HG03521 (cell line): ENCODE measurements around the gene EEF1A1.
"Not testable (repeated sequence)": the region's sequence is repeated elsewhere in the genome, so short reads cannot be mapped to it uniquely, and the experiment has no call there.

Experiments used
- ATAC-seq: cut with Tn5 transposase; IDR thresholded peaks from one replicate; pipeline ENCODE4 v1.9.1; 2021; ENCODE audit warnings: mild to moderate bottlenecking, moderate library complexity; ENCODE audit not compliant: unreplicated experiment

The EEF1A1 gene

DNA sequence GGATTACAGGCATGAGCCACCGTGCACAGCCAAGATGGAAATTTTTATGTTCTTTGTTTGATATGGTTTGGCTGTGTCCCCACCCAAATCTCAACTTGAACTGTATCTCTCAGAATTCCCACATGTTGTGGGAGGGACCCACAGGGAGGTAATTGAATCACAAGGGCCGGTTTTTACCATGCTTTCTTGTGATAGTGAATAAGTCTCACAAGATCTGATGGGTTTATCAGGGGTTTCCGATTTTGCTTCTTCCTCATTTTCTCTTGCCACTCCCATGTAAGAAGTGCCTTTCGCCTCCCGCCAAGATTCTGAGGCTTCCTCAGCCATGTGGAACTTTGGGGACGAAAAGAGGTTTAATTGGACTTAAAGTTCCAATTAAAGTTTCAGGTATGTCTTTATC is 14.6 kb downstream of the EEF1A1 start:
- no peak for ATAC-seq

DNA sequence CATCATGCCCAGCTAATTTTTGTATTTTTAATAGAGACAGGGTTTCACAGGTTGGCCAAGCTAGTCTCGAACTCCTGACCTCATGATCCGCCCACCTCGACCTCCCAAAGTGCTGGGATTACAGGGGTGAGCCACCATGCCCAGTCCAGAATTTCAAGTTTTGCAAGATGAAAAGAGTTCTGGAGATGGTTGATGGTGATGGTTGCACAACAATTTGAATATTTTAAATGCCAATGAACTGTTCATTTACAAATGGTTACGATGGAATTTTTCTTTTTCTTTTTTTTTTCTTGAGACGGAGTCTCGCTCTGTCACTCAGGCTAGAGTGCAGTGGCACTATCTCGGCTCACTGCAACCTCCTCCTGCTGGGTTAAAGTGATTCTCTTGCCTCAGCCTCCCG is 15.1 kb downstream of the EEF1A1 start:
- ATAC-seq = not testable (repeated sequence)

DNA sequence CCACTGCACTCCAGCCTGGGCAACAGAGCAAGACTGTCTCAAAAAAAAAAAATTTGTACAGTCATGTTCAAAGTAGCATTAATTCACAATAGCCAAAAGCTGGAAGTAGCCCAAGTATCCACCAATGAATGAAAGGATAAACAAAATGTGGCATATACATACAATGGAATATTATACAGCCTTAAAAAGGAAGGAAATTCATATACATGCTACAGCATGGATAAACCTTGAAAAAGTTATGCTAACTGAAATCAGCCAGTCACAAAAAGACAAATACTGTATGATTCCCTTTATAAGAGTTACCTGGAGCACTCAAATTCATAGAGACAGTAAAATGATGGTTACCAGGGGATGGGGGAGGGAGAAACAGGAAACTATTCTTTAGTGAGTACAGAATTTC is 15.7 kb downstream of the EEF1A1 start:
- ATAC-seq = no peak

DNA sequence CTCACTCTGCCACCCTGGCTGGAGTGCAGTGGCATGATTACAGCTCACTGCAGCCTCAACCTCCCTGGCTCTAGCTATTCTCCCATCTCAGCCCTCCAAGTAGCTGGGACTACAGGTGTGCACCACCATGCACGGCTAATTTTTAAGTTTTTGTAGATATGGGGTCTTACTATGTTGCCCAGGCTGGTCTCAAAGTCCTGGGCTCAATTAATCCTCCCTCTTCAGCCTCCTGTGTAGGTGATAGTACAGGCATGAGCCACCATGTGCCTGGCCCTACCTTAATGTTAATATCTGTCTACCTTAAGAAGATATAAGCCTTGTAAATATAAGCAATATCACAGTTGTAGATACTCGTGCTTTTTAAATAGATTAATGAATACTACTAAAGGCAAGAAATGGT is 16.7 kb downstream of the EEF1A1 start:
- no peak for ATAC-seq

DNA sequence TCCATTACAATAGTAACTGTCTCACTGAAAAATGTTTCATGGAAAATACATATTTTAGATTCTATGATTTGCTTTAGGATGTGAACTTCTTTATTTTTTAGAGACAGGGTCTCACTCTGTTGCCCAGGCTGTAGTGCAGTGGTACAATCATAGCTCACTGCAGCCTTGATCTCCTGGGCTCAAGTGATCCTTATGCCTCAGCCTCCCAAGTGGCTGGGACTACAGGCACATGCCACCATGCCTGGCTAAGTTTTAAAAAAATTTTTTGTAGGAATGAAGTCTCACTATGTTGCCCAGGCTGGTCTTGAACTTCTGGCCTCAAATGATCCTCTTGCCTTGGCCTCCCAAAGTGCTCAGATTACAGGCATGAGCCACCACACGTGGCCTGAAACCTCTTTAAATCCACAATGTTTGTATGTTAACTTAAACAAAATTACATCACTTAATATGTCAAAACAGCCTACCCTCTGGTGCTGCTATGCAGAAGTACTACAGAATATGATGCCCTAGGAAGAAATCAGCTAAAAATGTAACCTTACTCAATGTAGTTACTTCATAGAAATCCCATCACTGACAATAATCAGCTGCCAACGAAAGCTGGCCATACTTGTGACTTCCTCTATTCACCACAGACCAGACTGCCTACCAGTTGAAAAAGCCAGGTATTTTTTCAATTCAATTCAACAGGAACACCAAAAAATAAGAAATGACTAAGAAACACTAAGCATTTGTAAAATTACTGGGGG is 17.6 kb downstream of the EEF1A1 start:
- ATAC-seq = no peak

DNA sequence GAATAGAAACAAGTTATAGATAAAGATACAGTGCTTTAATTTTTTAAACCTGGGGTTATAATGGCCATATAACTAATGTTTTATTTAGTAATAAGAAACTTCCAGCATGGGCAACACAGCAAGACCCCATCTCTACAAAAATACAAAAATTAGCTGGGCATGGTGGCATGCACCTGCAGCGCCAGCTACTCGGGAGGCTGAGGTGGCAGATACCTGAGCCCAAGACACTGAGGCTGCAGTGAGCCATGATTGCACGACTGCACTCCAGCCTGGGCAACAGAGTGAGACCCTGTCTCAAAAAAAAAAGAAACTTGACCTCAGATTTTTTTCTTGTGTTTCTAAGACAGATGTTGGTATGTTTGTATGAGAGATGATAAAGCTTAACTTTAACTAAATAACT is 22.9 kb downstream of the EEF1A1 start:
- ATAC-seq = no peak

DNA sequence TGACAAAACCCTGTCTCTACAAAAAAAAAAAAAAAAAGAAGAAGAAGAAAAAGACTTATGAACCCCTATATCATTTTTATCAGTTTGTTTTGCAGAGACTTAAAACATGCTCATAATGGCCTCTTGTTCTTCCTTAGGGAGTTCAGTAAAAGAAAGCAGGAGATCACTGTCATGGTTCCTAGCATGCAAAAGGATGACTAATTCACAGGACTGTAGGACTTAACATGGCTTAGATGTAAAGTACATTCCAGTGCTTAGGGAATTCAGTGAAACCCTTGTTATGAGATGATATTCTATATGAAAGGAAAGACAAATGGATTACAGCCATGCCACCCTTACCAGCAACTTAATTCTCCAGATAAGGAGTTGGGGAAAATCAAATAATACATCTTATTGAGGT is 29.5 kb downstream of the EEF1A1 start:
- ATAC-seq = no peak

DNA sequence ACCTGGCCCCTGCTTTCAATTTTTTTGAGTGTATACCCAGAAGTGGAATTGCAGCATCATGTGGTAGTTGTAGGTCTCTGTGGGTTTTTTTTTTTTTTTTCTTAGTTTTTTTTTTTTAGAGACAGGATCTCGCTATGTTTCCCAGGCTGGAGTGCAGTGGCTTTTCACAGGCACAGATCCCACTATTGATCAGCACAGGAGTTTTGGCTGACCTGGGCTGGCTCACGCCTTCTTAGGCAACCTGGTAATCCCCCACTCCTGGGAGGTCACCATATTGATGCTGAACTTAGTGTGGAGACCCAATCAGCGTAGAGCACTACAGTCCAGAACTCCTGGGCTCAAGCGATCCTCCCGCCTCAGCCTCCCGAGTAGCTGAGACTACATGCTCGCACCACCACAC is 33.4 kb downstream of the EEF1A1 start:
- ATAC-seq = no peak

DNA sequence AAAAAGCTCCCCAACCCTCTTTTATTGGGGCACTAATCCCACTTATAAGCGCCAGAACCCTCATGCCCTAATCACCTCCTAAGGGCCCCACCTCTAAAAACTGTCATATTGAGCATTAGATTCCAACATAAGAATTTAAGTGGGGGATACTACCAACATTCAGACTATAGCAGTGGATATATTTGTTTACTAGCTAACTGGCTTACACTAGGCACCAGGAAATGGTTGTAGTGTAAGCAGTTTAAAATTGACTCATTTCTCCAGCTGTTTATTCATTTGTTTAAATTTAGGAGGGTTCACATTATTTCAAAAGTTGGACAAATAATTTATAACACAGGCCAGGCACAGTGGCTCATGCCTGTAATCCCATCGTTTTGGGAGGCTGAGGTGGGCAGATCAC is 36.4 kb downstream of the EEF1A1 start:
- no peak for ATAC-seq

DNA sequence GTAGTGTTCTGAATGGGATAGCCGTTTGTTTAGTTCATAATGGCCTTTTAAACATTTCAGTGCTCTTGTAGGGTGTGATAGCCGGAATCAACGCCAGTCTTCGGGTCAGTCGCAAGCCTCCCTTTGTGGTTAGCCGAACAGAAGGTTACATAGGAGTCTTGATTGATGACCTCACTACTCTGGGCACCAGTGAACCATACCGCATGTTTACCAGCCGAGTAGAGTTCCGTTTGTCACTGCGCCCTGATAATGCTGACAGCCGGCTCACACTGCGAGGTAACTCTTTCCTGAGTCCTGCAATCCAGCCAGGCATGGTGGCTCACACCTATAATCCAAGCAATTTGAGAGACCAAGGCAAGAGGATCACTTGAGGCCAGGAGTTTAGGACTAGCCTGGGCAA is 38.9 kb downstream of the EEF1A1 start:
- ATAC-seq = no peak

DNA sequence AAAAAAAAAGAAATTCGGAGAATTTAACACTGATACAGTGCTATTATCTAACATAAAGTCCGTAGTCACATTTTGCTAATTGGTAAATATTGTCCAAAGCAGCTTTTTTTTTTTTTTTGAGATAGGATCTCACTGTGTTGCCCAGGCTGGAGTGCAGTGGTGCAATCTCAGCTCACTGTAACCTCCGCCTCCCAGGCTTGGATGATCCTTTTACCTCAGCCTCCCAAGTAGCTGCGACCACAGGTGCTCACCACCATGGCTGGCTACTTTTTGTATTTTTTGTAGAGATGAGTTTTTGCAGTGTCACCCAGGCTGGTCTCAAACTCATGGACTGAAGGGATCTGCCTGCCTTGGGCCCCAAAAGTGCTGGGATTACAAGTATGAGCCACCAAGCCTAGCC is 43.4 kb downstream of the EEF1A1 start:
- no peak for ATAC-seq

DNA sequence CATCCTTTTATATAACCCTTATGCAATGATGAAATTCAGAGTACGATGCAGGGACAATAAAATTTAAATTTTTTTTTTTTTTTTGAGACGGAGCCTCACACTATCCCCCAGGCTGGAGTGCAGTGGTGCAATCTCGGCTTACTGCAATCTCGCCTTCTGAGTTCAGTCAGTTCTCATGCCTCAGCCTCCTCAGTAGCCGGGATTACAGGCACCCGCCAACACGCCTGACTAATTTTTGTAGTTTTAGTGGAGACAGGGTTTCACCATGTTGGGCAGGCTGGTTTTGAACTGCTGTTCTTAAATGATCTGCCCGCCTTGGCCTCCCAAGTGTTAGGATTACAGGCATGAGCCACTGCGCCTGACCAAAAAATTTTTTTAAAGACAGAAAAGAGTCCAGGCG is 44.1 kb downstream of the EEF1A1 start:
- no peak for ATAC-seq

DNA sequence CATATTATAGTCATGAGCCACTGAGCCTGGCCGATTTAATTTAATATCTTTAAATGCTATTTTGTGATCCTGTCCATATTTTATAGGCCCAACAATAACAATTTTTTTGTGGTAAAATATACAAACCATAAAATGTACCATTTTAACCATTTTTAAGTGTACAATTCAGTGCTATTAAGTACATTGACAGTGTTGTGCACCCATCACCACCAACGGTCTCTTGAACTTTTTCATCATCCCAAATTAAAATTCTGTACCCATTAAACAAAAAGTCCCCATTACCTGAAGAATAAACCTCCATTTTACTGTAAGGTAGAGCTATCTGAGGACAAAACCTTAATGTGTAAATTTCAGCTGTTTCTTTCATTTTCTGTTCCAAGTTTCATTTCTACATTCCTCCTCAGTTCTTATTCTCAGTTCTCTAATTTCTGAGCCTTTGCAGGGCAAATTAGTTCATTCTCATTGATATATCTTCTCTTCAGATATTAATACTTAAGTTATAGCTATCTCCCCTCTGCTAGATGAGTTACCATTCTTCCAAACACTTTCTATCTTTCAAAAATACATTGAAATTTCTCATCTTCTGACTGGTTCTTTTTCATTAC is 49.0 kb downstream of the EEF1A1 start:
- ATAC-seq = peak; percentile 98
